DND-41 (cell line): ENCODE measurements around the gene GBP3.

ENCODE experiments used
- ATAC-seq: fragments of 200-7000 bp; cut with Tn5 transposase; 3 replicates; pipeline ENCODE4 v1.9.1; 2021; ENCODE audit warnings: low read depth; ENCODE audit not compliant: insufficient read depth
- DNase-seq: peaks from one replicate; pipeline ENCODE4 v3.0.0-alpha.2; 2020
- H2AFZ ChIP-seq: 2 replicates; pipeline ENCODE4 v1.6.0; 2012; ENCODE audit warnings: low read depth, low read length
- H3K27ac ChIP-seq: 2 replicates; pipeline ENCODE4 v1.5.1; 2012; ENCODE audit warnings: low read length, inconsistent platforms
- H3K27me3 ChIP-seq: fragments of 200-600 bp; sonication (generic); 2 replicates; pipeline ENCODE4 v1.6.0; 2012; ENCODE audit warnings: low read length, mild to moderate bottlenecking, inconsistent platforms; ENCODE audit not compliant: insufficient read depth, poor library complexity
- H3K36me3 ChIP-seq: 2 replicates; pipeline ENCODE4 v1.5.1; 2012; ENCODE audit warnings: low read length, inconsistent platforms; ENCODE audit not compliant: insufficient read depth
- H3K4me1 ChIP-seq: 2 replicates; pipeline ENCODE4 v1.5.1; 2012; ENCODE audit warnings: mild to moderate bottlenecking, low read length; ENCODE audit not compliant: insufficient read depth
- H3K4me2 ChIP-seq: 2 replicates; pipeline ENCODE4 v1.6.0; 2012; ENCODE audit warnings: mild to moderate bottlenecking, moderate library complexity, low read length, inconsistent platforms; ENCODE audit not compliant: insufficient read depth
- H3K4me3 ChIP-seq, 2 experiments: fragments of 200-600 bp in 1 of 2; shearing (Covaris generic) in 1 of 2; 2 replicates each; pipeline ENCODE4 v1.5.1; 2012 to 2016; ENCODE audit warnings: inconsistent platforms in 2 of 2, low read length in 2 of 2, mild to moderate bottlenecking in 2 of 2, low read depth in 1 of 2, moderate library complexity in 1 of 2
- H3K79me2 ChIP-seq: 2 replicates; pipeline ENCODE4 v1.6.0; 2012; ENCODE audit warnings: low read length, inconsistent platforms; ENCODE audit not compliant: insufficient read depth
- H3K9ac ChIP-seq: 2 replicates; pipeline ENCODE4 v1.6.0; 2012; ENCODE audit warnings: low read depth, mild to moderate bottlenecking, inconsistent platforms, low read length, moderate library complexity
- H3K9me3 ChIP-seq: 2 replicates; pipeline ENCODE4 v1.5.1; 2012; ENCODE audit warnings: low read length, moderate library complexity, mild to moderate bottlenecking, inconsistent platforms; ENCODE audit not compliant: insufficient read depth, severe bottlenecking
- H4K20me1 ChIP-seq: 2 replicates; pipeline ENCODE4 v1.6.0; 2012; ENCODE audit warnings: low read length; ENCODE audit not compliant: insufficient read depth
- EZH2 ChIP-seq: IDR thresholded peaks from 3 replicates; pipeline ENCODE4 v1.6.1; 2012; ENCODE audit warnings: borderline replicate concordance, low read depth, mild to moderate bottlenecking, moderate library complexity, low read length, inconsistent platforms; ENCODE audit not compliant: severe bottlenecking
- TF ChIP-seq, protein P1 (sequence below): IDR thresholded peaks from 2 replicates; pipeline ENCODE4 v1.5.1; 2012; ENCODE audit warnings: borderline replicate concordance, low read length, moderate library complexity, mild to moderate bottlenecking; ENCODE audit not compliant: poor library complexity, severe bottlenecking; ENCODE audit errors: extremely low read depth

Gene GBP3, protein sequence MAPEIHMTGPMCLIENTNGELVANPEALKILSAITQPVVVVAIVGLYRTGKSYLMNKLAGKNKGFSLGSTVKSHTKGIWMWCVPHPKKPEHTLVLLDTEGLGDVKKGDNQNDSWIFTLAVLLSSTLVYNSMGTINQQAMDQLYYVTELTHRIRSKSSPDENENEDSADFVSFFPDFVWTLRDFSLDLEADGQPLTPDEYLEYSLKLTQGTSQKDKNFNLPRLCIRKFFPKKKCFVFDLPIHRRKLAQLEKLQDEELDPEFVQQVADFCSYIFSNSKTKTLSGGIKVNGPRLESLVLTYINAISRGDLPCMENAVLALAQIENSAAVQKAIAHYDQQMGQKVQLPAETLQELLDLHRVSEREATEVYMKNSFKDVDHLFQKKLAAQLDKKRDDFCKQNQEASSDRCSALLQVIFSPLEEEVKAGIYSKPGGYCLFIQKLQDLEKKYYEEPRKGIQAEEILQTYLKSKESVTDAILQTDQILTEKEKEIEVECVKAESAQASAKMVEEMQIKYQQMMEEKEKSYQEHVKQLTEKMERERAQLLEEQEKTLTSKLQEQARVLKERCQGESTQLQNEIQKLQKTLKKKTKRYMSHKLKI

DNA sequence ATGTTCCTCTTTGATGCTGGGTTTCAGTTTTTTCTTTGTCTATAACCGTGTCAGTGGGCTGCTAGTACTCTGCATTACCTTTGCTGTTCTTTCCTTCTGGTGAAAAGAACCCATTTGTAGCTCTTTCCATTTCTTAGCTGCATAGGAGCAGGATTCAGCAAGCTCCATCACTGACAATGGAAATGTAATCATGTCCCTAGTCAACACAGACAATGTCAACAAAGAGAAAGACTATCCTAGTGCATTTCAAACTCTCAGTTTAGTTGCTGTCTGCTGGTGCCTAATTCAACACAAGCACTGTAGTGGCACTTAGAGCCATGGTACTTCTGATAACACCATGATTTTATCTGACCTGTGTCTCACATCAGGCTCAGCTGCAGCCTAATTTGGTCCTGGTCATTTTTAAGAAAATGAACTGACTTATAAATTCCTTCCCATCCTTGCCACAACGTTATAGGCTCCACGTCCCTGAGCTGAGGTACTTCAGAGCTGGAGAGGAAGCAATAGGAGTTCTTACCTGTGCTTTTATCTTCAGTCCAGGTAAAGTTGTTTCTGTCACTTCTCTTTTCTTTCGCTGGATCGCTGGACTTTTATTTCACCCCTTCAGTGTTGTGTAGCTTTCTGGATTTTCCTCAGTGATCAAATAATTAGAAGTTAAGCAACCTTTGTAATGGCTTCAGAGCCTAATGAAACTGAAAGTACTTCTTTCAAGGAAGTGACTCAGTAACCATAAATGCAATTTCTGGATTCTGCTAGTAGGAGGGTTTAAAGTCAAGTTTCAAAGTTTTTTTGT lies at the start of gene GBP3:
Gene GBP3, minus strand, starts transcription at position 700 of the 793 bp plus-strand sequence. CDS start 2,145 bp downstream, outside the sequence.
- no peaks in the 10 kb centered on the region for H3K27me3 ChIP-seq
- peak within 1 kb of the TSS; percentile 51 to 61 for H3K4me3 ChIP-seq
- H3K9me3 ChIP-seq: no peaks in the 10 kb centered on the region
- peaks cover 40% of the 10 kb centered on the region for H3K4me1 ChIP-seq
- H3K79me2 ChIP-seq: peaks cover 37% of the 10 kb centered on the region
- TF ChIP-seq, protein P1, sequence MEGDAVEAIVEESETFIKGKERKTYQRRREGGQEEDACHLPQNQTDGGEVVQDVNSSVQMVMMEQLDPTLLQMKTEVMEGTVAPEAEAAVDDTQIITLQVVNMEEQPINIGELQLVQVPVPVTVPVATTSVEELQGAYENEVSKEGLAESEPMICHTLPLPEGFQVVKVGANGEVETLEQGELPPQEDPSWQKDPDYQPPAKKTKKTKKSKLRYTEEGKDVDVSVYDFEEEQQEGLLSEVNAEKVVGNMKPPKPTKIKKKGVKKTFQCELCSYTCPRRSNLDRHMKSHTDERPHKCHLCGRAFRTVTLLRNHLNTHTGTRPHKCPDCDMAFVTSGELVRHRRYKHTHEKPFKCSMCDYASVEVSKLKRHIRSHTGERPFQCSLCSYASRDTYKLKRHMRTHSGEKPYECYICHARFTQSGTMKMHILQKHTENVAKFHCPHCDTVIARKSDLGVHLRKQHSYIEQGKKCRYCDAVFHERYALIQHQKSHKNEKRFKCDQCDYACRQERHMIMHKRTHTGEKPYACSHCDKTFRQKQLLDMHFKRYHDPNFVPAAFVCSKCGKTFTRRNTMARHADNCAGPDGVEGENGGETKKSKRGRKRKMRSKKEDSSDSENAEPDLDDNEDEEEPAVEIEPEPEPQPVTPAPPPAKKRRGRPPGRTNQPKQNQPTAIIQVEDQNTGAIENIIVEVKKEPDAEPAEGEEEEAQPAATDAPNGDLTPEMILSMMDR: no peak
- no peak for TF ChIP-seq EZH2
- DNase-seq: peak; percentile 33
- no peaks in the 10 kb centered on the region for H4K20me1 ChIP-seq
- H3K4me2 ChIP-seq: peak within 1 kb of the TSS; percentile 90
- peaks cover 24% of the 10 kb centered on the region for H3K36me3 ChIP-seq
- peak within 1 kb of the TSS; percentile 94 for H3K27ac ChIP-seq
- H3K9ac ChIP-seq: peak within 1 kb of the TSS; percentile 67
- peak; percentile 79 for ATAC-seq
- peak within 1 kb of the TSS; percentile 70 for H2AFZ ChIP-seq

DNA sequence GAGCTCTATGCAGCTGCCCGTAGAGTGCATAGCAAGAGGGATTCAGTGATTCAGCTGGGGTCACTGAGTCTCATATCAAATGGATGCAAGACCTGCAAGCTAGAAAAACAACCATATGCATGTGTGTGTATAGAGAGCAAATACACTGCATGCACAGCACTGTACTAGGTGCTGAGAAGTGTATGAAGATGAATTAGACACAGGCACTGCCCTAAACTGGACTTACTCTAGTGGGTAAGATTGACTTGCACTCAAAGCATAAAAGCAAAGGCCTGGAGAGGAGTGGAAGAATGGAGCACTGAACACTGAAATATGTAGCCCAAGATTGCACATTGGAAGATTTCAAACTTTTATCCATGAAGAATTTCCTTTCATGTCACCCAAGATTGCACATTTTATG lies 47.8 kb upstream of the GBP3 start:
- TF ChIP-seq EZH2: no peak
- TF ChIP-seq, protein P1: no peak
- DNase-seq (peak; percentile 30), ATAC-seq (peak; percentile 74)
- Histone ChIP-seq H3K27me3 (no peaks in the 10 kb centered on the region), H3K9me3 (peaks cover 4% of the 10 kb centered on the region), H3K9ac (peak overlapping the region; percentile 66), H3K4me3 (peak overlapping the region; percentile 23 to 53; a peak in 2 of 4 replicates), H4K20me1 (no peaks in the 10 kb centered on the region), H3K79me2 (no peaks in the 10 kb centered on the region), H3K4me2 (peak overlapping the region; percentile 73), H3K27ac (peak overlapping the region; percentile 90), H3K36me3 (no peaks in the 10 kb centered on the region), H3K4me1 (peaks cover 31% of the 10 kb centered on the region), H2AFZ (peak overlapping the region; percentile 70)

DNA sequence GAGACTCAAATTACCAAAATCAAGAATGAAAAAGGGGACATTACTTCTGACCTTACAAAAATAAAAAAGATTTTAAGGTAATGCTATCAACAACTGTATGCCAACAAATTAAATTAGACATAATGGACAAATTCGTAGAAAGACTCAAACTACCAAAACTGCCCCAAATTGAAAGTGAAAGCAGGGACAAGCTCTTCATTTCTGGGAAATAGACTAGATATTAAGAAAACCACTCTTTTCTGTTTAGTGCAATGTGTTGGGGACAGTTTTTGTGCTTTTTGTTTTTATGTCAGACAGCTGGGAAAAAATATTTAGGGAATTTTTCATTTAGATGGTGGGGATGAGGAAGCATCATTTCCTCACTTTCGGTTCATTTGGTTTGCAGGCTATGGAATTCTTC lies 47.3 kb upstream of the GBP3 start:
- H2AFZ ChIP-seq: peak overlapping the region; percentile 70
- H3K4me2 ChIP-seq: peak overlapping the region; percentile 73
- peaks cover 4% of the 10 kb centered on the region for H3K9me3 ChIP-seq

More for the DNA sequence above, 47.3 kb upstream of the GBP3 start:
- no peak for DNase-seq
- H3K4me1 ChIP-seq: peaks cover 34% of the 10 kb centered on the region
- H4K20me1 ChIP-seq: no peaks in the 10 kb centered on the region
- H3K27me3 ChIP-seq: no peaks in the 10 kb centered on the region
- H3K27ac ChIP-seq: peak overlapping the region; percentile 90
- no peak for TF ChIP-seq EZH2
- TF ChIP-seq, protein P1: no peak
- peaks cover 1% of the 10 kb centered on the region; the same call in 1 of the 2 replicates for H3K79me2 ChIP-seq
- H3K36me3 ChIP-seq: no peaks in the 10 kb centered on the region
- peak; percentile 62 for ATAC-seq
- peak overlapping the region; percentile 66 for H3K9ac ChIP-seq
- H3K4me3 ChIP-seq: peak overlapping the region; percentile 23 to 53
